Measurements from ENCODE around the gene SEMA5A.

The SEMA5A gene

DNA sequence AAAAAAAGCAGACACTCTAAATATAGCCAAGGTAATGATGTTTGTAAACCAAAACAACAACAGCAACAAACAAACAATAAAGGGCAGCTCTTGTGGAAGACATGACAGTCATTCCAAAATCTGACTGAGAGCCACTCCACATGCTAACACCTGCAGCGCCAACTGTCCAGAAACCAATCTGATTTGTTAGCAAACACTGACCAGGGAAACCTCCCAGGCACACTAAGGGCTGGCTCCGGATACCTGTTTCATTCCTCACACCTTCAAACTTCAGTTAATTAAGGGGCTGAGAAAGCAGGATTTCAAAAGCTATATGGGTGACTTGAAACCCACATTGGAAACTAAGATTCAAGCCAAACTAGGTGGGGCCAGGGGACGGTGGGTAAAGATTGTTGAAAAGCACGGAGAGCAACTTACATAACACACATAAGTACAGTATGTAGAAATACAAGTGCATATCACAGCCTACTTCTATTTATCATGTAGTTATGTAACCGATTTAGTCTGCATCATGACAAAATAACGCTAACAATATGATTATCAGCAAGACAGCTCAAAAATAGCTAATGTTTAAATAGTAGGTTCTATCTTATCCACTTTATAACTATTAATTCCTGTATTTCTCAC, 203.6 kb downstream of the SEMA5A start:
- TF ChIP-seq, protein P1, sequence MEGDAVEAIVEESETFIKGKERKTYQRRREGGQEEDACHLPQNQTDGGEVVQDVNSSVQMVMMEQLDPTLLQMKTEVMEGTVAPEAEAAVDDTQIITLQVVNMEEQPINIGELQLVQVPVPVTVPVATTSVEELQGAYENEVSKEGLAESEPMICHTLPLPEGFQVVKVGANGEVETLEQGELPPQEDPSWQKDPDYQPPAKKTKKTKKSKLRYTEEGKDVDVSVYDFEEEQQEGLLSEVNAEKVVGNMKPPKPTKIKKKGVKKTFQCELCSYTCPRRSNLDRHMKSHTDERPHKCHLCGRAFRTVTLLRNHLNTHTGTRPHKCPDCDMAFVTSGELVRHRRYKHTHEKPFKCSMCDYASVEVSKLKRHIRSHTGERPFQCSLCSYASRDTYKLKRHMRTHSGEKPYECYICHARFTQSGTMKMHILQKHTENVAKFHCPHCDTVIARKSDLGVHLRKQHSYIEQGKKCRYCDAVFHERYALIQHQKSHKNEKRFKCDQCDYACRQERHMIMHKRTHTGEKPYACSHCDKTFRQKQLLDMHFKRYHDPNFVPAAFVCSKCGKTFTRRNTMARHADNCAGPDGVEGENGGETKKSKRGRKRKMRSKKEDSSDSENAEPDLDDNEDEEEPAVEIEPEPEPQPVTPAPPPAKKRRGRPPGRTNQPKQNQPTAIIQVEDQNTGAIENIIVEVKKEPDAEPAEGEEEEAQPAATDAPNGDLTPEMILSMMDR (IDR thresholded peaks at IDR 0.05; ENCODE audit: low read depth, low read length) = no peak
- DNase-seq (ENCODE audit: low read depth, low spot score) = no peak
- no peak overlapping the region for H3K4me3 ChIP-seq (ENCODE audit: low read depth, low read length)
- in situ Hi-C loops (cut with HindIII; ENCODE audit: low sequenced_read_pairs) = no loop called here

DNA sequence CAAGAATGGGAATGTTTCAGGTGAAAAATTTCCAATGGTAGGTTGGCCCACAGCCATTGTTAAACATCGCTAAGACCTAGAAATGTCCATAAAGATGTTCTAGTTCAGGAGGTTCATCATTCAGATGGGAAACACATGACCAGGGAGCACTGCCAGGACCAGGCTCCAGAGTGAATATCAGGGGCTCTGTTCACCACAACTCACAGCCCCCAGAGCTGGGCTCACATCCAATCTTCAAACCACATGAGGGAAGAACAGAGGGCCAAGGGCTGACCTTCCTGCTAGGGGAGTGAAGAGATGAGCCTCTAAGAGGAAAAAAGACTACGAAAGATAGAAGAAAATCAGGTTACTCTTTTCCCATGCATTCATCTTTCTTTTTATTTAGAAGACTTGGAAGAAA, 205.8 kb downstream of the SEMA5A start:
- H3K4me3 ChIP-seq (ENCODE audit: low read depth, low read length) = no peak overlapping the region
- DNase-seq (ENCODE audit: low read depth, low spot score) = peak; percentile 33
- TF ChIP-seq, protein P1 (IDR thresholded peaks at IDR 0.05; ENCODE audit: low read depth, low read length) = no peak
- in situ Hi-C loops (cut with HindIII; ENCODE audit: low sequenced_read_pairs) = no loop called here

DNA sequence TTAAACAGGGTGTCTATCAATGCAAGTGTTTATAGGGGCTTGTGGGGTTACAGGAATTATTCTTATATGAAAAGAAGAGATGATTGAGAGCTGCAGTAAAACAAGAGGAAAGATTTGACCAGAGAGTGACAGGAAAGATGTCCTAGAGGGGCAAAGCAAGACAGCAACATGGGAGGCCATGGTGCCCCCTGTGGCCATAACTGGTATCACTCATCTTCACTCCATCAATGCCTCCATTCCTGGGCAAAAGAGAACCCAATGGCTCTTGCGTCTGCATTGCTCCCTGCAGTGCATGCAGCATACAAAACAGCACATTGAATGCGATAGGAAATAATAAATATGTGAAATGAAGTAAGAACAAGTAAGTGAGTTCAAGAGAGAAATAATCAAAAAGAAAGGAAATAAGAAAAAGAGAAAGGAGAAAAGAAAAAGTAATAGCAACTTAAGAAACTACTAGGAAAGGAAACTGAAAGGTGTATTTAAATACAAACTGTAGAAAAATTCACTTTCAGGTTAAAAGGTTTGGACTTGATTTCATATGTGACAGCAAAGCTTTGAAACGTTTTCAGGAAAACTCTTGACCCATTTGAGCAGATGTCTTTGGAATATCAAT, 206.6 kb downstream of the SEMA5A start:
- H3K4me3 ChIP-seq (ENCODE audit: low read depth, low read length) = no peak overlapping the region
- in situ Hi-C loops (cut with HindIII; ENCODE audit: low sequenced_read_pairs) = no loop called here
- TF ChIP-seq, protein P1 (IDR thresholded peaks at IDR 0.05; ENCODE audit: low read depth, low read length) = peak; percentile 50
- DNase-seq (ENCODE audit: low read depth, low spot score) = no peak

DNA sequence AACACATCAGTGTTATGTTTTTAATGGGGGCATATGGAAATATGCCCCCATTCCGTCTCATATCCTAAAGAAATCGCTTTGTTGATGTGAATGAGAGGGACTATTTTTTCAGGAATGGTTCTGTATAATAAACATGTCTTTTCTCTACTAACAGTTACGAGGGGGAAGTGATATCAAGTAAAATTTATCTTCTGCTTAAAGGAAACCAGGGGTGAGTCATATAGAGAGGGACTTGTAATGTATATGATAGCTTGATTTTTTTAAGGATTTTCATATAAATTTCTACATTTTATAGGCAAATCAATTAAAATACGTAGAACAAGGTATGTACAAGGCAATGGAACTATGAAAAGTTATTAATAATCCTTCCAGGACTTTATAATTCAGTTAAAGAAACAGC, 207.1 kb downstream of the SEMA5A start:
- H3K4me3 ChIP-seq (ENCODE audit: low read depth, low read length) = no peak overlapping the region
- TF ChIP-seq, protein P1 (IDR thresholded peaks at IDR 0.05; ENCODE audit: low read depth, low read length) = no peak
- DNase-seq (ENCODE audit: low read depth, low spot score) = no peak
- in situ Hi-C loops (cut with HindIII; ENCODE audit: low sequenced_read_pairs) = no loop called here

DNA sequence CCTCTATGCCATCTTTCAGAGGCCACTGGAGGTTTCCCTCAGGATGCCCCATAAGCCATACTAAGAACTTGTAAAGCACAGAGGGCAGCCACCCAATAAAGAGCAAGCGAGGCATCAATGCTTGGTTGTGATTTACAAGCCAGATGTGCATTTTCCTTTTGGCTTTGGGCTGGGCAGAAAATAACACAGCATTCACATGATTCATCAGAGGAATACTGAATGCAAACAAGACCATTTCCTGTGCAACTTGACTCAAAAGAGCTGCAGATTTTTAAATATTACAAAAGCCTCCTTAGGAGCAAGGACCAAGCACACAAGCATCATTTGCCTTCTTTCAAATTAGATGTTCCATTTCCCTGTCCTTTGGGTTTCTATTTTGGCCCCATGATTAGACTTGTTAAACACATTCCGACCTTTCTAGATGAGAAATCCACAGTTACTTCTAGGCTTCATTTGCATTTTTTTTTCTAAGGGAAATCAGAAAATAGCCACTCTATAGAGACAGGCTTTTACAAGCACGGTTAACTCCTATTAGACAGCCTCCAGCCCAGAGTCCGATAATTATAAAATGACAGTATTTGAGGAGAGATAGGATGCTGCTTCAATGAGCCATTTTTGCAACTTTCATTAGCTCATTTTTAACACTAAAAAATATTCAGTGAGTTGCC, 207.8 kb downstream of the SEMA5A start:
- DNase-seq (ENCODE audit: low read depth, low spot score) = peak; percentile 83
- H3K4me3 ChIP-seq (ENCODE audit: low read depth, low read length) = no peak overlapping the region
- TF ChIP-seq, protein P1 (IDR thresholded peaks at IDR 0.05; ENCODE audit: low read depth, low read length) = no peak
- in situ Hi-C loops (cut with HindIII; ENCODE audit: low sequenced_read_pairs) = no loop called here

DNA sequence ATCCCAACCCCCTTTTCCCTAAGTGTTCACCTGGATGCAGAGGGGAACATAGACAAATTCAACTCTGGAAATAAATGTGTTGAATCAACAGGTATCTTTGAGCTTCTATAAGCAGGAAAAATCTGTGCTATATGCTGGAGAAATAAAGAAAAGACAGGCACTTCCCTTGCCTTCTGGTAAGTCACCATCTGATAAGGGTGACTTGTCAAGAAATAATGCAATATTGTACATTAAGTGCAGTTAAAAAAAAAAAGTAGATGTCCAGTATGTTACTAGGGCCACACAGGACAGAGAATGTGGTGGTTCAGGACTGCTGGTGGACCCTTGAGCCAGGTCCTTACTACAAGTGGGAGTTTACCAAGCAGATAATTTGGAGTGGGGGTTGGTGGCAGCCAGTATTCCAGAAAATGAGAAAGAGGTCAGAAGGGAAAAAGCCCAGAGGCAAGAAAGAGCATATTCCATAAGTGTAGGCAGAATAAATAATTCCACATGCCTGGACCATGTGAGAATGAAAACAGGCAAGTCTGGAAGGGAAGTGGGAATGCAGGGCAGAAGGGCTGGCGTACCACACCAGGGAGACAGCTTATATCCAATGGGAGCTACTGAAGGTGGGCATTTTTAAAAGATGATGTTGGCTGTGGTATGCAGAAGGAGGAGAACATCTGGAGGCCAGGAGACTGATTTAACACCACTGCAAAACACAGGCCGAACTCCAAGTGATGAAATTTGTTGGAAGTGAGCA, 209.9 kb downstream of the SEMA5A start:
- H3K4me3 ChIP-seq (ENCODE audit: low read depth, low read length) = no peak overlapping the region
- in situ Hi-C loops (cut with HindIII; ENCODE audit: low sequenced_read_pairs) = no loop called here
- no peak for DNase-seq (ENCODE audit: low read depth, low spot score)
- TF ChIP-seq, protein P1 (IDR thresholded peaks at IDR 0.05; ENCODE audit: low read depth, low read length) = no peak
